ENCODE data around the gene SLC25A25. TPM values are rescaled to one million over a fixed set of nuclear protein-coding genes. Genes with fewer than 3 reads are reported as not detected.

Gene SLC25A25
- total and polyA plus RNA-seq, 4 donors = 10.5 to 32.6 (median 24.5) TPM

DNA sequence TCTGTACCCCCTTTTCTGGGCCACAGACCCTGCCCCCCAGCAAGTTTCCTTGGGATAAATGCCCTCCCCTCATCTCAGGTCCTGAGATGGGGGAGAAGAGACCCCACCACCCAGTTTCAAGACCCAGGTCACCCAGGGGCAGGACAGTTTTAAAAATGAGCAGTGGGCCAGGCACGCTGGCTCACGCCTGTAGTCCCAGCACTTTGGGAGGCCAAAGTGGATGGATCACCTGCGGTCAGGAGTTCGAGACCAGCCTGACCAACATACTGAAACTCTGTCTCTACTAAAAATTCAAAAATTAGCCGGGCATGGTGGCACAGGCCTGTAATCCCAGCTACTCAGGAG, 53.4 kb downstream of the SLC25A25 start:
- H3K27me3 ChIP-seq (ENCODE audit: control insufficient read depth in 3 of 3, insufficient read depth in 3 of 3, low read length in 2 of 3) = no peaks in the 10 kb centered on the region
- no peak overlapping the region for H3K27ac ChIP-seq (ENCODE audit: low read depth in 1 of 2, low read length in 1 of 2)
- H3K9ac ChIP-seq (ENCODE audit: insufficient read depth in 1 of 2, low read length in 2 of 2) = no peak overlapping the region
- WGBS, 2 donors = 96 to 98% methylated on average over 5 of the region's 5 CpGs
- peaks cover 0 to 13% (median 4%) of the 10 kb centered on the region in 5 donors for H3K4me1 ChIP-seq (ENCODE audit: control insufficient read depth in 5 of 5, insufficient read depth in 5 of 5, low read length in 5 of 5)
- H3K4me3 ChIP-seq = no peak overlapping the region
- TF ChIP-seq, protein P1, sequence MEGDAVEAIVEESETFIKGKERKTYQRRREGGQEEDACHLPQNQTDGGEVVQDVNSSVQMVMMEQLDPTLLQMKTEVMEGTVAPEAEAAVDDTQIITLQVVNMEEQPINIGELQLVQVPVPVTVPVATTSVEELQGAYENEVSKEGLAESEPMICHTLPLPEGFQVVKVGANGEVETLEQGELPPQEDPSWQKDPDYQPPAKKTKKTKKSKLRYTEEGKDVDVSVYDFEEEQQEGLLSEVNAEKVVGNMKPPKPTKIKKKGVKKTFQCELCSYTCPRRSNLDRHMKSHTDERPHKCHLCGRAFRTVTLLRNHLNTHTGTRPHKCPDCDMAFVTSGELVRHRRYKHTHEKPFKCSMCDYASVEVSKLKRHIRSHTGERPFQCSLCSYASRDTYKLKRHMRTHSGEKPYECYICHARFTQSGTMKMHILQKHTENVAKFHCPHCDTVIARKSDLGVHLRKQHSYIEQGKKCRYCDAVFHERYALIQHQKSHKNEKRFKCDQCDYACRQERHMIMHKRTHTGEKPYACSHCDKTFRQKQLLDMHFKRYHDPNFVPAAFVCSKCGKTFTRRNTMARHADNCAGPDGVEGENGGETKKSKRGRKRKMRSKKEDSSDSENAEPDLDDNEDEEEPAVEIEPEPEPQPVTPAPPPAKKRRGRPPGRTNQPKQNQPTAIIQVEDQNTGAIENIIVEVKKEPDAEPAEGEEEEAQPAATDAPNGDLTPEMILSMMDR (IDR thresholded peaks at IDR 0.05; ENCODE audit: control extremely low read depth, extremely low read depth) = no peak
- ATAC-seq (ENCODE audit: insufficient read depth, low FRiP score) (no peak), DNase-seq (no peak)
- H3K9me3 ChIP-seq (ENCODE audit: control insufficient read depth in 4 of 4, insufficient read depth in 3 of 4, low read length in 3 of 4) = no peaks in the 10 kb centered on the region
- H3K36me3 ChIP-seq (ENCODE audit: control insufficient read depth in 4 of 4, insufficient read depth in 4 of 4, low read length in 4 of 4) = peaks cover 0 to 36% (median 3%) of the 10 kb centered on the region in 4 donors

DNA sequence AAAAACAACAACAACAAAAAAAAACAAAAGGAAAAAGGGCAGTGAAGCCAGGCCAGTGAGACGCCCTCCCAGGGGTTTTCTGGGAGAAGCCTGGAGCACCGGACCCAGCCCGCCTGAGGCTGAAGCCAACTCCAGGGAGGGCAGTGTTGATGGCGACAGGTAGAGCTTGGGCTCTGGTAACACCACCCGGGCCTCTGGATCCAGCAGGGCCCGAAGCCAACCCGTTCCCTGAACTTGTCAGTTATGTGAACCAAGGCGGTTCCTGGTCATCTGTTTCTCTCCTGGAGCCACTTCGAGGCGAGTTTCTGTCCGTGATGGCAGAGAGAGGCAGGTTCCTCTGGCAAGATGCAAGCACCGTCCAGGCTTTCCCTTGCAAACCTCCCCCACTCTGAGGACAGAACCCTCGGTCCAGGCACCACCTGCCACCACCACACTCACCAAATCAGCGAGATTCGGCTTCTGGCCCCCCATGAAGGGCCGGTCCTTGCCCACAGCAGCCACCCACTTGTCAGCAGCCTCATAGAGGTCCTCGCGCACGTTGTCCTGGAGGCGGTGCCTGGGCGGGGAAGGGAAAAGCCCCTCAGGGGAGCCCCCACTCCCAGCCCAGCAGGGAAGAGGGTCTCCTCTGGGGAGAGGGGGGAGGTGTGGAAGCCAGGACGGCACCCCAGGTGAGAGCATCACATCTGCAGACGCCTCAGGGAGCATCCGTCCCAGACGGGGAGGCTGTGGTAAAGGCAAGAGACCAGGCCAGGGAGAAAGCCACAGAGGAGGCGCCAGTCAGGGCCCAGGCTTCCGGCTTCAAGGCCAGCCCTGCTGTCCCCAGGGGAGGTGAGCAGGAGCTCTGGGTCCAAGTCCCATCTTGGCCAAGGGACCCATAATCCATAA, 54.1 kb downstream of the SLC25A25 start:
- H3K27ac ChIP-seq (ENCODE audit: low read depth in 1 of 2, low read length in 1 of 2) = no peak overlapping the region
- 89 to 95% methylated on average over 27 of the region's 27 CpGs for WGBS, 2 donors
- H3K9me3 ChIP-seq (ENCODE audit: control insufficient read depth in 4 of 4, insufficient read depth in 3 of 4, low read length in 3 of 4) = no peaks in the 10 kb centered on the region
- H3K4me3 ChIP-seq = no peak overlapping the region
- no peak overlapping the region for H3K9ac ChIP-seq (ENCODE audit: insufficient read depth in 1 of 2, low read length in 2 of 2)
- no peak for DNase-seq
- ATAC-seq (ENCODE audit: insufficient read depth, low FRiP score) = no peak
- H3K36me3 ChIP-seq (ENCODE audit: control insufficient read depth in 4 of 4, insufficient read depth in 4 of 4, low read length in 4 of 4) = peaks cover 0 to 36% (median 3%) of the 10 kb centered on the region in 4 donors
- H3K27me3 ChIP-seq (ENCODE audit: control insufficient read depth in 3 of 3, insufficient read depth in 3 of 3, low read length in 2 of 3) = no peaks in the 10 kb centered on the region
- peaks cover 0 to 17% (median 4%) of the 10 kb centered on the region in 5 donors for H3K4me1 ChIP-seq (ENCODE audit: control insufficient read depth in 5 of 5, insufficient read depth in 5 of 5, low read length in 5 of 5)
- TF ChIP-seq, protein P1 (IDR thresholded peaks at IDR 0.05; ENCODE audit: control extremely low read depth, extremely low read depth) = no peak

DNA sequence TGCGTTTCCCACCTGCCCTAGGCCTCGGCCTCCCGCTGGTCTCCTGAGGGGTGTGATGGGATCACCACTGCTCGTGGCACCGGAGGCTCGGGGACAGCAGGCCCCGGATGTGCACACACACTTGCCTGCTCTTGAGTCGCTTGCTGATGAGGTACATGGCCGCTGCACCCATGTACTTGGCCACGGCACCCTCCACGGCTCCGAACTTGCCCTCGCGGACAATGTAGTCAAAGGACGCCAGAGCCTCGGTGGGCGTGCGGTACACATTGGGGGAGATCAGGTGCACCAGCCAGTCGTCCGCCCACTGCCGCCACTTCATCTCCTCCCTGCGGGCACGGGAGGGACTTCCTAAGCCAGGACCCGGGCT, 54.8 kb downstream of the SLC25A25 start:
- WGBS, 2 donors = 96% methylated on average over 24 of the region's 24 CpGs
- H3K9ac ChIP-seq (ENCODE audit: insufficient read depth in 1 of 2, low read length in 2 of 2) = no peak overlapping the region
- H3K4me1 ChIP-seq (ENCODE audit: control insufficient read depth in 5 of 5, insufficient read depth in 5 of 5, low read length in 5 of 5) = peaks cover 0 to 16% (median 4%) of the 10 kb centered on the region in 5 donors
- ATAC-seq (ENCODE audit: insufficient read depth, low FRiP score) (no peak), DNase-seq (no peak)
- TF ChIP-seq, protein P1 (IDR thresholded peaks at IDR 0.05; ENCODE audit: control extremely low read depth, extremely low read depth) = no peak
- H3K9me3 ChIP-seq (ENCODE audit: control insufficient read depth in 4 of 4, insufficient read depth in 3 of 4, low read length in 3 of 4) = no peaks in the 10 kb centered on the region
- no peak overlapping the region for H3K4me3 ChIP-seq
- H3K27me3 ChIP-seq (ENCODE audit: control insufficient read depth in 3 of 3, insufficient read depth in 3 of 3, low read length in 2 of 3) = no peaks in the 10 kb centered on the region
- H3K36me3 ChIP-seq (ENCODE audit: control insufficient read depth in 4 of 4, insufficient read depth in 4 of 4, low read length in 4 of 4) = peaks cover 0 to 36% (median 3%) of the 10 kb centered on the region in 4 donors
- H3K27ac ChIP-seq (ENCODE audit: low read depth in 1 of 2, low read length in 1 of 2) = no peak overlapping the region

Measured in lung (tissue), 12 donors.